Medulla oblongata (tissue), 1 donor: ENCODE results near the gene RFPL1.
A peak's percentile ranks its signal among the peaks of the same experiment; 100 is the strongest.
"Not testable (repeated sequence)": the region's sequence is repeated elsewhere in the genome, so short reads cannot be mapped to it uniquely, and the experiment has no call there.

ENCODE experiments used
- DNase-seq: peaks from one replicate; pipeline ENCODE4 v3.0.0-alpha.2; 2015; ENCODE audit errors: extremely low spot score

Gene RFPL1

DNA sequence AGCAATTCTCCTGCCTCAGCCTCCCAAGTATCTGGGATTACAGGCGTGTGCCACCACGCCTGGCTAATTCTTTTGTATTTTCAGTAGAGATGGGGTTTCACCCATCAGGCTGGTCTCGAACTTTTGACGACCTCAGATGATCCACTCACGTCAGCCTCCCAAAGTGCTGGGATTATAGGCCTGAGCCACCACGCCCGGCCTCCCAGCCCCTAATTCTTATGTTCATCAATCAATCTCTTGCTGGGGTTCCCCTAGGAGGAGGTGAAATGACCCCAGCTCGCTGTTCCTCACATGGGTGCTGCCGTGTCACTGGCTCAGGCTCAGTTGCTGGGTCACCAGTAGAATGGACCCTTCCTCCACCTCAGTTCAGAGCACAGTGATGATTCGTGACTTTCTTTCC is at the start of gene RFPL1:
RFPL1 (plus strand) TSS at position 301 of the 400 bp plus-strand sequence.
- not testable (repeated sequence) for DNase-seq

- DNase-seq: no peak
Measured at GRCh38 chr22:29388759-29389090, 49.7 kb upstream of the RFPL1 start.

GRCh38 chr22:29390270-29390669 is 48.1 kb upstream of the RFPL1 start:
- DNase-seq: no peak

- DNase-seq: no peak
Measured at GRCh38 chr22:29391546-29391945, 46.8 kb upstream of the RFPL1 start.

DNA sequence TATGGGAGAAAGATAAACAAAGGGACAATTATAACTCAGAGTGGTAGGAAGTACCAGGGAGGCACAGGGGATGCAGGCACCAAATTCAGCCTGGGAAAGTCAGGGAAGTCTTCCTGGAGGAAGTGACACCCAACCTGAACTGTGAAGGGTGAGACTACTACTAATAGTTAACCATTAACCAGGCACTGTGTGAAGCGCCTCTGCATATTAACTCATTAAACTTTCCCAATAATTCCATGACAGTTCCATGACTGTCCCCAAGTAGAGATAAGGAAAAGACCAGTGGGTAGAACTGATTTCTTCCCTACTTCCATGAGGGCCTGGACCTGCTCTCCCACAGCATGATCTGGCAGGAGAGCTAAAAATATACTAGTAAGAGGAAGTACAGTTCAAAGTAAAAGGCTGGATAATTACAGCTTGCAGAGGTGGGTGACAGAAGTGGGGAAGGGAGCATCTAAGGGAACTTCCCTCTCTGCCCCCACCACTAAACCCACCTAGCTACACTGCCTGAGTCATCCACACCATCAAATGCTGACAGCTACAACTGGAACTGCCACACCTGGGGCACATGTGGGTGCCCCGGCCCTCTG is 45.3 kb upstream of the RFPL1 start:
- DNase-seq: no peak

DNA sequence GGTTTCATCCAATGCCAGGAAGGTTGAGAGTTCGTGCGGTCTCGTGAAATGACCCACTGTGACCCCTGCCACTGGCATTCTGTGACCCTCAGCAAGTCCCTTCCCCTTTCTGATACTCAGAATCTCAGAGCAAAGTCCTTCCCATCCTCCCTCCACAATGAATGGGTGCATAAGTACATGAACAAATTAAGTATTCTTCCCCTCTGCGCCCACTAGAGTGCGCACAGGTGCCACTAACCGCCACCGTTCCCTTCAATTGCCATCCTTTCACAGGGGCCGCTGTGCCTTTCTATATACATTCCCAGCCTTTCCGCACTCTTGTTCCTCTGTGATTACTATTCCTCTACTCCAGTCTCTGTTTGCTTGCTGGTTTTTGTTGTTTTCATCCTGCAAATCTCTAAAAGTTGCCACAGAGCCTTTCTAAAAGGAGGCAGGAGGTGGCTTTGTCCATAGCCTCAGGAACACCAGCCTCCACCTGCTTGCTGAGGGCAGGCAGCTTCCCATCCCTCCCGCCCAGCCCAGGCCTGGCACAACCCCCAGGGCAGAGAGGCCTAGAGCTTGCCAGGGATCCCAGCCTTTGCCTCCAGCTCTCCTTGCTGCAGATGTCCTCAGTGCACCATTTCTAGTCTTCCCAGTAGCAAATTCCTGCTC is 43.3 kb upstream of the RFPL1 start:
- peak; percentile 87 for DNase-seq

GRCh38 chr22:29396126-29396525 is 42.3 kb upstream of the RFPL1 start:
- no peak for DNase-seq

DNA sequence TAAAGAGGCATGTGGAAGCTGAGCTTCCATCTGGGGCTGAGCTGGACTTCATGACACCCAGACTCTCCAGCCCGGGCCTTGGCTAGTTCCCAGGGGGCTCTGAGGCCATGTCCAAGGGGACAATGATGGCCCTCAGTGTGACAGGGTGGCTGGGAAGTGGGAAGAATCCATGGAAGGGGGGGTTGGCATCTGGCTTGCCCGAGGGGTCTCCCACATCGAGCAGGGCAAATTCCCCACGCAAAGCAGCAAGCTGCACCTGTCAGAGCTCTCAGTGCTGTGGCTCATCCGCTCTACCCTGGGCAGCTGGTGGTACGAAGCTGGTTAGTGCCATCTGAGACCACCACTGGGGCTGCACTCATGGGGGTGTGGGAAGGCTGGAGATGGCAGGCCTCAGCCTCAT is 40.6 kb upstream of the RFPL1 start:
- no peak for DNase-seq

GRCh38 chr22:29400576-29400975 is 37.8 kb upstream of the RFPL1 start:
- DNase-seq: no peak

DNA sequence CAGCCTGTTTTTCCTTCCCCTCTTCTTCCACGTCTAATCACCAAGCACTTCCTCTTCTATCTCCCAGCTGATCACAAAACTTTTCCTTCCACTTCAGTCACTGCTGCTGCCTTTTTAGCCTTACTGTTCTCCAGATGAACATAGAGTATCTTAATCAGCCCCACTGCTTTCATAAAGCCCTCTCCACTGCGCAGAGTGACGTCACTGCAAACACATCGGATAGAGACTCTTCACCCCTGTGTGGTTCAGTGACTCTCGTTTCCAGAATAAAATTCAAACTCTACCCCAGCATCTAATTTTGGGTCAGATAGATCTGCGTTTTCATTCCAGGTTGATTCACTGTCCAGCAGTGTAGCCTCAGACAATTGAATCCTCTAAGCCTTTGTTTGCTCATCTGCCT is 36.8 kb upstream of the RFPL1 start:
- DNase-seq: not testable (repeated sequence)

DNA sequence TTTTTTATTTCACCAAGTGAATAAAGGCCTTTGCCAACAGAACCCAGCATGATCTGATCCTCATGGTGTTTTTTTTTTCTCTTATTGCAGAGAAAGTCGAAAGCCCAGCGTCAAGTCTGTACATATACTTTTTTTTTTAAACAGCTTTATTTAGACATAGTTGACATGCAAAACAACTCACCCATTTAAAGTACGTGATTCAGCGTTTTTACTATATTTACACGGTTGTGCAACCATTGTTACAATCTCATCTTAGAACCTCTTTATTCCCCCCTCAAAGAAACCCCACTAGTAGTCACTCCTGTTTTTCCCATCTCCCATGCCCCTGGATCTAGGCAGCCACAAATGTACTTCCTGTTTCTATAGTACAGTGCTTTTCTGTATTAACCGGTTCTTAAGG is 29.4 kb upstream of the RFPL1 start:
- DNase-seq: no peak

- DNase-seq: peak; percentile 23
Measured at GRCh38 chr22:29411569-29412211, 26.7 kb upstream of the RFPL1 start.

DNA sequence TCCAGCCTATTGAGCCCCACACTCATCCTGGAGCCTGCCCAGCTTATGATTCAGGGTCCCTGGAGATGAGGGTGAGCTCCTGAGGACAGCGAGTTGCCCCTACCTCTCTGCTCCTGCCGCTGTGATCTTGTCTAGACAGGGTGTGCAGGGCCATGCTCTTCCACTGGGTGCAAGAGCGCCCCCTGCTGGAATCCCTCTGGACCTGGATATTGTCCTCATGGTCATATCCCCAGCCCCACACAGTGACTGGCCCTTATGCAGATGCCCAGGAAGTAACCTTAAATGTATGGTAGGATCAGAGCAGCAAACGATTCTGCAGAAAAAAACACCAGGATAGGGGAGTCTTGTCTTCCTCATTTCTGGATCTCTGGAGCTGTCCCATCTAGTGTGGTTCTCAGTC is 25.6 kb upstream of the RFPL1 start:
- not testable (repeated sequence) for DNase-seq

DNA sequence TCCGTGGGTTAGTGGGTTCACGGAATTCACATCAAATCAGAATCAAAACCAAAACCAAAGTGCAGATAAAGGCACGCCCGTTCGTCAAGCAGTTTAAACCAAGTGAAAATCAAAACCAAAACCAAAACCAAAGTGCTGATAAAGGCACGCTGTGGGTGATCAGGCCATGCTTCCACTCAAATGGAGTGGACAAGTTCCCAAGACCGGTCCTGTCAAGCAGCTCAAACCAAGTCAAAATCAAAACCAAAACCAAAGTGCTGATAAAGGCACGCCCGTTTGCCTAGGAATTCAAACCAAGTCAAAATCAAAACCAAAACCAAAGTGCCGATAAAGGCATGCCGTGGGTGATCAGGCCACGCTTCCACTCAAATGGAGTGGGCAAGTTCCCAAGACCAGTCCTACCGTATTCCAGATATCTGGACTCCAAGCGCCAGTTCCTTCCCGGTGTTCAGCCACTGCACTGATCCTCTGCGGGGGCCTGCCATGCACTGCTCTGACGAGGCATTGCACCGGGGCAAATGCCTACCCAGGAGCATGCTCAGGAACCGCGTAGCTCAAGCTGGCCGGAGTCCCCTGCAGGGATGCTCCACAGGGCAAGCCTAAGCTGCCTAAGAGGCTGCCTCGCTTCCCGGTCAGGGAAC is 23.3 kb upstream of the RFPL1 start:
- DNase-seq: peak; percentile 33

DNA sequence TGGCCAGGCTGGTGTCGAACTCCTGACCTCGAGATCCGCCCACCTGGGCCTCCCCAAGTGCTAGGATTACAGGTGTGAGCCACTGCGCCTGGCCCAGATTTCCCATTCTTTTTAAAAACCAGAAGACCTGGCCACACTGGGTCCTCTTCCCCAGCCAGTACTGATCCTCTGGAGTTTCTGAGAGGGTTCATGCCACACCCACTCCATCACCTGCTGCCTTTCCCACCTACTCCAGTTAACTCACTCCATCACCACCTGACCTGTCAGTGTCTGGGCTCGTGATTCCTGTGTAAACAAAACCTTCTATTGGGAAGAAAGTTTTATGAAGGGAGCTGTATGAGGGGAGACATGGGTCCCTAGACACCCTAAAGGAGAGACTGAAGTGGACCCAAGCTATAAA is 19.7 kb upstream of the RFPL1 start:
- DNase-seq: not testable (repeated sequence)

GRCh38 chr22:29426476-29426875 is 11.9 kb upstream of the RFPL1 start:
- DNase-seq: no peak

GRCh38 chr22:29427176-29427760 is 11.1 kb upstream of the RFPL1 start:
- no peak for DNase-seq

DNA sequence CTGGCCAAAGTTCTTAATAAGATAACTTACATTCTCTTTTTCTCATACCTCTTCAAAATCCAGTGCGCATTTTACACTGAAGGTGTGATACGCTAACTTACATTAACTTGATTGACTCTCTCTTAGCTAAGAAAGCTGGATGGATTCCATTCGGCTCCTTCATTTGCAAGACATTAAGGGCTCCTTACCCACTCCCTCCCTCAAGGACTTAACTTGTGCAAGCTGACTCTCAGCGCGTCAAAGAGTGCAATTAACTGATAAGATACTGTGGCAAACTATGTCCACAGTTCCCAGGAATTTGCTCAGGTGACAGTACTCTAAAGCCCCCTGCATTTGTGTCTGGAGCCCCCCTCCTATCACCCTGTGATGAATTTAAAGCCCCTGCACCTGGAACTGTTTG is 6.4 kb upstream of the RFPL1 start:
- no peak for DNase-seq

DNA sequence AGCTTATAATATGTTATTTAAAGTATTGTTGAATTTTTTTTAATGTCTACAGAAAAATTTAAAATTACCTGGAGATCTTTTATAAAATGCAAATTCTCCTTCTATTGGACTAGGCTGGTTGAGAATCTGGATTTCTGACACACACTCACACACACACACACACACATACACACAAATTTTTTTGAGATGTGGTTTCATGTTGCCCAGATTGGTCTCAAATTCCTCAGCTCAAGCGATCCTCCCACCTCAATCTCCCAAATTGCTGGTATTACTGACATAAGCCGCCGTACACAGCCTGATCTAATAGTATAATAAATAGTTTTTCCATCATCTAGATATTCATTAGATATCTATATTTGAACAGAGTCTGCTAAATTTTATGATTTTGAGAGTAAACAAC is 4.5 kb upstream of the RFPL1 start:
- no peak for DNase-seq

DNA sequence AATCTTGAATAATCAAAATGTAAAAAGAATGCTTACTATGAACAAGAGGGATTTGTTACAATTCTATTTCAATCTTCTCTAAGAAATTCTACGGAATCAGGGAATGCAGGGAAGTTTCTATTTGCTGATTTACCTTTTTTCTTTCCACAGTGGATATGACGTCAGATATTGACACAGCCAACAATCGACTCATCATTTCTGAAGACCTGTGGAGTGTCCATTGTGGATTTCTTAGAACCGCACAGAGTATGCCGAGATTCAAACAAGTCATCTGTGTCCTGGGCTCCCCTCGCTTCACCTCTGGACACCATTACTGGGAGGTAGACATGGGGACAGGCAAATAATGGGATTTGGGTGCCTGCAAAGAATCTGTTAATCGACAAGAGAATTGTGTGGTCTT is 4.1 kb upstream of the RFPL1 start:
- no peak for DNase-seq

DNA sequence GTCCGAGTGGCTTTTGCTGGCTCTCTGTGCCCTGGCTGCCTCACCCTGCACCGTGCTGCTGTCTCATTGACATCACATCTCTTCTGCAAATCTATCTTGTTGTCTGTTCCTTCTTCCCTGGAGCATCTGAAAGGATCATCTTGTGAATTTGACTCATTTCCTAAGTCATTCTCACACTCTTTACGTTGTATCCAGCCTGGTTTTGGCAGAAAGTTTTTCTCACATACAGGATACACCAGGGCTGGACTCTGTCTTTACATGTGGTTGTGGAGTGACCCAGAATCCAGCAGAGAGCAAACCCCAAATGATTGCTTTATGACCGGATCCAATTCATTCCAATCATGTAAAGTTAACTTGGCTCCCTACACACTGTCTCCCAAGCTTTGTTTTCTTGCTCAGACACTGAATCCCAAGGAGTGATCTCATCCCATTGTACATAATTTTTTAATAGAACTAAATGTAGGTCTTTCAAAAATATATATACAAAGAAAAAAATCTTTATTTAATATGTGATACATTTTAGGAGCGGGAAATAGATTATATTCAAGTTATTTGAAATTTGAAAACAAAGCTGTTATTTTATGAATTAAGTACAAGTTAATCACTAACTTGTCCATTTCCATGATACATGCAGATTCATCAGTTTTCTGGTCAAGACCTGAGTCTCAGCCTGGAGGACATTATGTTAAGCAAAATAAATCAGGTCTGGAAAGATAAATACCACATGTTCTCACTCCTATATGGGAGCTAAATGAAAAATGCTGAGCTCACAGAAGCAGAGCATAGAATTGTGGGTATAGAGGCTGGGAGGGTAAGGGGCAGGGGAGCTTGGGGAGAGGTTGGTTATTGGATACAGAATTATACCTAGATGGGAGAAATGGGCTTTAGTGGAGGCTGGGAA is 2.9 kb upstream of the RFPL1 start:
- DNase-seq: no peak

DNA sequence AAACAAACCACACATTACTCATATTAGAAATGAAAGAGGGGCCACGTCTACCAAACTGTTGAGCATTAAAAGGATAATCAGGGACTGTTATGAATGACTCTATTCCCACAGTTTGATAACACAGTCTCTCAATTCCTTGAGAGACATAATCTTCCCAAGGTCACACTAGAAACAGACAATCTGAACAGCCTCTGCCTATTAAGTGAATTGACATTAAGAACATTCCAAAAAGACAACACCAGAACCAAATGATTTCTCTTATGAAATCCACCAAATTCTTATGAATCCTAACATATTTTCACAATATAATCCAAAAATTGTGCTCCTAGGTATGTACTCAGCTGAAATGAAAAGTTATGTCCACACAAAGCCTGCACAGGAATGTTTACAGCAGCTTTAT is 4.6 kb downstream of the RFPL1 start:
- DNase-seq: no peak
